ENCODE measurements around the gene BCL6B.

- TF ChIP-seq CTCF (IDR thresholded peaks at IDR 0.05) (no peak), POLR2A (IDR thresholded peaks at IDR 0.05) (no peak)
Measured at GRCh38 chr17:7002288-7003047, 20.4 kb upstream of the BCL6B start.

All from uterus (tissue), 2 donors.